Fibroblast of lung (primary cell): ENCODE results near the gene SDSL.

Experiments
- EZH2 ChIP-seq: IDR thresholded peaks from 2 replicates; pipeline ENCODE4 v1.5.1; 2012; ENCODE audit warnings: low read length, control low read depth, mild to moderate bottlenecking; ENCODE audit errors: missing control alignments
- TF ChIP-seq, protein P1 (sequence below), 2 donors: IDR thresholded peaks in 1 of 2; conservative IDR thresholded peaks in 1 of 2; 1 replicate in 1 of 2; 2 replicates in 1 of 2; pipeline ENCODE4 v1.5.1; 2011 to 2012; ENCODE audit warnings: low read length in 2 of 2, control low read depth in 1 of 2, inconsistent platforms in 1 of 2, low read depth in 1 of 2, mild to moderate bottlenecking in 1 of 2

DNA sequence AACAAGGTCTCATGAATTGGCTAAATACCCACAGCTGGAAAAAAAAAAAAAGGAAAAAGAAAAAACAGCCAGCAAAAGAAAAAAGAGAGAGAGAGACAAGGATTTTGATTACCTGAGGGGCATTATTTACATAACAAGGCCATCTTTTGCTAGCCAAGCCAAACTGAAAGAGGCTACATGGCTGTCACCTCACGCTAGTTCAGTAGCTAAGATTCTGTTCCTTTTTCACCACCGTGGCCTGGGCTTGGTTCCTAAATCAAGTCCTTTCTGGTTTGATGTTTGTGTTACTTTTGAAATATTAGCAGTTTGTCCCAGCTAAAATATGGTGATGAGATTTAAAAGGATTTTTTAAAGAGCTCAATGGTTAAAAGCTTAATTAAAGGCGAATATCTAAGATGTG lies 16.5 kb upstream of the SDSL start:
- TF ChIP-seq, protein P1, sequence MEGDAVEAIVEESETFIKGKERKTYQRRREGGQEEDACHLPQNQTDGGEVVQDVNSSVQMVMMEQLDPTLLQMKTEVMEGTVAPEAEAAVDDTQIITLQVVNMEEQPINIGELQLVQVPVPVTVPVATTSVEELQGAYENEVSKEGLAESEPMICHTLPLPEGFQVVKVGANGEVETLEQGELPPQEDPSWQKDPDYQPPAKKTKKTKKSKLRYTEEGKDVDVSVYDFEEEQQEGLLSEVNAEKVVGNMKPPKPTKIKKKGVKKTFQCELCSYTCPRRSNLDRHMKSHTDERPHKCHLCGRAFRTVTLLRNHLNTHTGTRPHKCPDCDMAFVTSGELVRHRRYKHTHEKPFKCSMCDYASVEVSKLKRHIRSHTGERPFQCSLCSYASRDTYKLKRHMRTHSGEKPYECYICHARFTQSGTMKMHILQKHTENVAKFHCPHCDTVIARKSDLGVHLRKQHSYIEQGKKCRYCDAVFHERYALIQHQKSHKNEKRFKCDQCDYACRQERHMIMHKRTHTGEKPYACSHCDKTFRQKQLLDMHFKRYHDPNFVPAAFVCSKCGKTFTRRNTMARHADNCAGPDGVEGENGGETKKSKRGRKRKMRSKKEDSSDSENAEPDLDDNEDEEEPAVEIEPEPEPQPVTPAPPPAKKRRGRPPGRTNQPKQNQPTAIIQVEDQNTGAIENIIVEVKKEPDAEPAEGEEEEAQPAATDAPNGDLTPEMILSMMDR (conservative IDR thresholded peaks at IDR 0.05 in 1 of 2, IDR thresholded peaks at IDR 0.05 in 1 of 2; ENCODE audit: low read depth in 1 of 2, low read length in 2 of 2): no peak
- no peak for TF ChIP-seq EZH2
